ENCODE data around the gene SH3TC2. TPM values are rescaled to one million over a fixed set of nuclear protein-coding genes. Genes with fewer than 3 reads are reported as not detected.

SH3TC2 gene
- total RNA-seq, 1 donor from 2014 or later = 0.41 TPM

- no peak for DNase-seq (ENCODE audit: low spot score in 2 of 2)
- FAIRE-seq = no peak
Observed at GRCh38 chr5:148976569-148977381, 86.1 kb downstream of the SH3TC2 start.

GRCh38 chr5:148974642-148975327, 88.1 kb downstream of the SH3TC2 start:
- FAIRE-seq = no peak
- no peak for DNase-seq (ENCODE audit: low spot score in 2 of 2)

- FAIRE-seq (no peak), DNase-seq (ENCODE audit: low spot score in 2 of 2) (no peak)
Observed at GRCh38 chr5:148973455-148973854, 89.4 kb downstream of the SH3TC2 start.

- DNase-seq (ENCODE audit: low spot score in 2 of 2) = peak in 1 of 2 donors; percentile 29
- no peak for FAIRE-seq
Observed at GRCh38 chr5:148972974-148973374, 89.9 kb downstream of the SH3TC2 start.

- DNase-seq (ENCODE audit: low spot score in 2 of 2) = no peak
Observed at GRCh38 chr5:148972396-148972795, 90.5 kb downstream of the SH3TC2 start.

GRCh38 chr5:148970876-148971275, 92.0 kb downstream of the SH3TC2 start:
- no peak for FAIRE-seq
- no peak for DNase-seq (ENCODE audit: low spot score in 2 of 2)

More at GRCh38 chr5:148972396-148972795, 90.5 kb downstream of the SH3TC2 start:
- FAIRE-seq = no peak

GRCh38 chr5:148970228-148970627, 92.6 kb downstream of the SH3TC2 start:
- FAIRE-seq (no peak), DNase-seq (ENCODE audit: low spot score in 2 of 2) (no peak)

GRCh38 chr5:148969291-148969690, 93.6 kb downstream of the SH3TC2 start:
- FAIRE-seq (no peak), DNase-seq (ENCODE audit: low spot score in 2 of 2) (no peak)

- FAIRE-seq (no peak), DNase-seq (ENCODE audit: low spot score in 2 of 2) (no peak)
Observed at GRCh38 chr5:148968311-148968710, 94.6 kb downstream of the SH3TC2 start.

GRCh38 chr5:148967783-148968182, 95.1 kb downstream of the SH3TC2 start:
- FAIRE-seq = no peak

GRCh38 chr5:148966938-148967337, 95.9 kb downstream of the SH3TC2 start:
- FAIRE-seq (no peak), DNase-seq (ENCODE audit: low spot score in 2 of 2) (no peak)

More at GRCh38 chr5:148967783-148968182, 95.1 kb downstream of the SH3TC2 start:
- no peak for DNase-seq (ENCODE audit: low spot score in 2 of 2)

- no peak for DNase-seq (ENCODE audit: low spot score in 2 of 2)
- no peak for FAIRE-seq
Observed at GRCh38 chr5:148966348-148966747, 96.5 kb downstream of the SH3TC2 start.

- FAIRE-seq (no peak), DNase-seq (ENCODE audit: low spot score in 2 of 2) (no peak)
Observed at GRCh38 chr5:148965511-148966265, 97.2 kb downstream of the SH3TC2 start.

GRCh38 chr5:148963664-148964063, 99.2 kb downstream of the SH3TC2 start:
- no peak for FAIRE-seq
- no peak for DNase-seq (ENCODE audit: low spot score in 2 of 2)

GRCh38 chr5:148962761-148963324, 100.0 kb downstream of the SH3TC2 start:
- FAIRE-seq = no peak
- no peak for DNase-seq (ENCODE audit: low spot score in 2 of 2)

GRCh38 chr5:148962200-148962550, 100.7 kb downstream of the SH3TC2 start:
- FAIRE-seq = no peak
- no peak for DNase-seq (ENCODE audit: low spot score in 2 of 2)

- FAIRE-seq (no peak), DNase-seq (ENCODE audit: low spot score in 2 of 2) (no peak)
Observed at GRCh38 chr5:148961261-148962199, 101.3 kb downstream of the SH3TC2 start.

- FAIRE-seq (no peak), DNase-seq (ENCODE audit: low spot score in 2 of 2) (no peak)
Observed at GRCh38 chr5:148960070-148960769, 102.6 kb downstream of the SH3TC2 start.

GRCh38 chr5:148957591-148958202, 105.2 kb downstream of the SH3TC2 start:
- FAIRE-seq = no peak
- DNase-seq (ENCODE audit: low spot score in 2 of 2) = no peak

All from frontal cortex (tissue), 4 donors.